Stomach smooth muscle (tissue), 2 donors: Measurements from ENCODE around the gene CCDC43.
"Not testable (repeated sequence)": the region's sequence is repeated elsewhere in the genome, so short reads cannot be mapped to it uniquely, and the experiment has no call there.

Experiments used
- H3K27ac ChIP-seq: one replicate; pipeline ENCODE4 v1.7.0; 2013; ENCODE audit warnings: mild to moderate bottlenecking, low read length, inconsistent platforms
- H3K27me3 ChIP-seq, 2 donors: one replicate each; pipeline ENCODE4 v1.7.0; 2013; ENCODE audit warnings: low read length in 2 of 2; ENCODE audit not compliant: insufficient read depth in 2 of 2, control insufficient read depth in 1 of 2
- H3K36me3 ChIP-seq, 2 donors: one replicate each; pipeline ENCODE4 v1.7.0; 2013; ENCODE audit warnings: low read length in 2 of 2; ENCODE audit not compliant: control insufficient read depth in 2 of 2, insufficient read depth in 2 of 2
- H3K4me1 ChIP-seq: one replicate; pipeline ENCODE4 v1.7.0; 2013; ENCODE audit warnings: low read length; ENCODE audit not compliant: control insufficient read depth, insufficient read depth
- H3K4me3 ChIP-seq, 2 donors: one replicate each; pipeline ENCODE4 v1.7.0; 2013; ENCODE audit warnings: low read length in 2 of 2
- H3K9ac ChIP-seq, 2 donors: one replicate each; pipeline ENCODE4 v1.7.0; 2013; ENCODE audit warnings: low read length in 2 of 2, mild to moderate bottlenecking in 1 of 2
- H3K9me3 ChIP-seq, 2 donors: one replicate each; pipeline ENCODE4 v1.7.0; 2013; ENCODE audit warnings: low read length in 2 of 2; ENCODE audit not compliant: control insufficient read depth in 2 of 2
- donor health status: healthy.
- donor health status: Pancreatic carcinoma.

The CCDC43 gene

GRCh38 chr17:44700288-44700687 is 10.7 kb upstream of the CCDC43 start:
- not testable (repeated sequence) for H3K36me3 ChIP-seq, H3K9me3 ChIP-seq, H3K27ac ChIP-seq, H3K27me3 ChIP-seq, H3K4me1 ChIP-seq, H3K4me3 ChIP-seq, H3K9ac ChIP-seq

GRCh38 chr17:44693609-44694008 is 4.0 kb upstream of the CCDC43 start:
- H3K36me3 ChIP-seq = no peaks in the 10 kb centered on the region
- H3K9me3 ChIP-seq = no peaks in the 10 kb centered on the region
- no peak overlapping the region for H3K4me3 ChIP-seq
- H3K27ac ChIP-seq = no peak overlapping the region
- H3K9ac ChIP-seq = no peak overlapping the region
- H3K27me3 ChIP-seq = no peaks in the 10 kb centered on the region
- H3K4me1 ChIP-seq = peaks cover 10% of the 10 kb centered on the region

- H3K36me3 ChIP-seq, H3K4me3 ChIP-seq, H3K27me3 ChIP-seq, H3K9ac ChIP-seq, H3K9me3 ChIP-seq: not testable (repeated sequence)
- H3K27ac ChIP-seq = peak overlapping the region; percentile 91
- peaks cover 12% of the 10 kb centered on the region for H3K4me1 ChIP-seq
Observed at GRCh38 chr17:44690746-44691306, 1.2 kb upstream of the CCDC43 start.

- H3K4me3 ChIP-seq = peak overlapping the region; percentile 96 to 98
- H3K36me3 ChIP-seq = peaks cover 0 to under 1% of the 10 kb centered on the region in 2 donors
- H3K27ac ChIP-seq = peak overlapping the region; percentile 91
- no peaks in the 10 kb centered on the region for H3K9me3 ChIP-seq
- H3K27me3 ChIP-seq = no peaks in the 10 kb centered on the region
- H3K4me1 ChIP-seq = peaks cover 12% of the 10 kb centered on the region
- peak overlapping the region; percentile 97 to 98 for H3K9ac ChIP-seq
Observed at GRCh38 chr17:44688675-44689476, 700 bp downstream of the CCDC43 start.

- peaks cover 2 to 4% of the 10 kb centered on the region in 2 donors for H3K36me3 ChIP-seq
- H3K9me3 ChIP-seq = no peaks in the 10 kb centered on the region
- H3K9ac ChIP-seq = peak overlapping the region in 1 of 2 donors; percentile 97
- H3K4me1 ChIP-seq = peaks cover 12% of the 10 kb centered on the region
- no peak overlapping the region for H3K4me3 ChIP-seq
- H3K27ac ChIP-seq = peak overlapping the region; percentile 91
- H3K27me3 ChIP-seq = no peaks in the 10 kb centered on the region
Observed at GRCh38 chr17:44688200-44688599, 1.4 kb downstream of the CCDC43 start.

GRCh38 chr17:44687756-44688155 is 1.8 kb downstream of the CCDC43 start:
- H3K4me3 ChIP-seq = no peak overlapping the region
- H3K4me1 ChIP-seq = peaks cover 12% of the 10 kb centered on the region
- peaks cover 2 to 4% of the 10 kb centered on the region in 2 donors for H3K36me3 ChIP-seq
- no peak overlapping the region for H3K9ac ChIP-seq
- no peaks in the 10 kb centered on the region for H3K9me3 ChIP-seq
- no peaks in the 10 kb centered on the region for H3K27me3 ChIP-seq
- H3K27ac ChIP-seq = no peak overlapping the region

GRCh38 chr17:44683303-44683702 is 6.3 kb downstream of the CCDC43 start:
- H3K36me3 ChIP-seq = peaks cover 13 to 29% of the 10 kb centered on the region in 2 donors
- H3K4me3 ChIP-seq, H3K27ac ChIP-seq, H3K9me3 ChIP-seq, H3K9ac ChIP-seq, H3K27me3 ChIP-seq, H3K4me1 ChIP-seq: not testable (repeated sequence)

GRCh38 chr17:44677136-44677535 is 12.4 kb downstream of the CCDC43 start:
- H3K4me3 ChIP-seq = no peak overlapping the region
- H3K9ac ChIP-seq = no peak overlapping the region
- no peaks in the 10 kb centered on the region for H3K9me3 ChIP-seq
- no peaks in the 10 kb centered on the region for H3K4me1 ChIP-seq
- no peak overlapping the region for H3K27ac ChIP-seq
- no peaks in the 10 kb centered on the region for H3K27me3 ChIP-seq
- peaks cover 11 to 24% of the 10 kb centered on the region in 2 donors for H3K36me3 ChIP-seq

- Histone ChIP-seq H3K27me3 (no peaks in the 10 kb centered on the region), H3K4me3 (no peak overlapping the region)
Observed at GRCh38 chr17:44673893-44674292, 15.7 kb downstream of the CCDC43 start.

GRCh38 chr17:44672479-44673093 is 17.0 kb downstream of the CCDC43 start:
- no peaks in the 10 kb centered on the region for H3K27me3 ChIP-seq
- no peak overlapping the region for H3K4me3 ChIP-seq
- H3K27ac ChIP-seq = no peak overlapping the region
- no peak overlapping the region for H3K9ac ChIP-seq
- no peaks in the 10 kb centered on the region for H3K4me1 ChIP-seq
- H3K36me3 ChIP-seq = no peaks in the 10 kb centered on the region
- H3K9me3 ChIP-seq = no peaks in the 10 kb centered on the region

More at GRCh38 chr17:44673893-44674292, 15.7 kb downstream of the CCDC43 start:
- no peak overlapping the region for H3K27ac ChIP-seq
- H3K36me3 ChIP-seq = peaks cover 4 to 7% of the 10 kb centered on the region in 2 donors
- no peak overlapping the region for H3K9ac ChIP-seq
- H3K4me1 ChIP-seq = no peaks in the 10 kb centered on the region
- H3K9me3 ChIP-seq = no peaks in the 10 kb centered on the region

- no peak overlapping the region for H3K4me3 ChIP-seq
- no peak overlapping the region for H3K9ac ChIP-seq
- H3K4me1 ChIP-seq = no peaks in the 10 kb centered on the region
- no peak overlapping the region for H3K27ac ChIP-seq
- no peaks in the 10 kb centered on the region for H3K27me3 ChIP-seq
- no peaks in the 10 kb centered on the region for H3K36me3 ChIP-seq
- no peaks in the 10 kb centered on the region for H3K9me3 ChIP-seq
Observed at GRCh38 chr17:44666006-44666405, 23.6 kb downstream of the CCDC43 start.
